Panc1 (cell line): ENCODE data around the gene NEU1. TPM values are rescaled to one million over a fixed set of nuclear protein-coding genes. Genes with fewer than 3 reads are reported as not detected.

Experiments
- ATAC-seq: fragments of 200-7000 bp; cut with Tn5 transposase; 2 replicates; pipeline ENCODE4 v1.9.1; 2020; ENCODE audit warnings: mild to moderate bottlenecking, moderate library complexity
- BruUV-seq: library from RNA; stranded (reverse); fragments of 400-500 nt; replicated peaks from 2 replicates; lab custom pipeline; 2021; lab: Mats Ljungman, UMichigan
- CTCF ChIA-PET: fragments of 300-600 bp; sonication (Branson Sonifier 250); formaldehyde crosslinking; loops from one replicate; lab custom pipeline; 2022; ENCODE audit warnings: antibody characterized with exemption; lab: Charles Lee
- POLR2A ChIA-PET: fragments of 300-600 bp; sonication (Branson Sonifier 250); formaldehyde crosslinking; loops from one replicate; lab custom pipeline; 2022; ENCODE audit warnings: antibody characterized with exemption; lab: Charles Lee
- DNase-seq: peaks from one replicate; pipeline ENCODE4 v3.0.0-alpha.2; 2010; ENCODE audit warnings: low read depth, low spot score
- H3K27ac ChIP-seq: 2 replicates; pipeline ENCODE4 v1.5.1; 2011; ENCODE audit warnings: mild to moderate bottlenecking, low read length, inconsistent platforms
- H3K27me3 ChIP-seq: fragments of 200-500 bp; sonication (Bioruptor generic); 2 replicates; pipeline ENCODE4 v1.6.0; 2014; ENCODE audit warnings: low read length, inconsistent platforms; ENCODE audit not compliant: control insufficient read depth, insufficient read depth
- H3K36me3 ChIP-seq: fragments of 200-500 bp; sonication (Bioruptor generic); 2 replicates; pipeline ENCODE4 v1.5.1; 2014; ENCODE audit warnings: inconsistent platforms, mild to moderate bottlenecking, low read length, moderate library complexity; ENCODE audit not compliant: control insufficient read depth, insufficient read depth
- H3K4me1 ChIP-seq: 2 replicates; pipeline ENCODE4 v1.5.1; 2011; ENCODE audit warnings: inconsistent platforms, mild to moderate bottlenecking, low read length, moderate library complexity; ENCODE audit not compliant: control insufficient read depth, insufficient read depth
- H3K4me3 ChIP-seq, 2 experiments: 2 replicates each; pipeline ENCODE4 v1.5.1; 2011 to 2012; ENCODE audit warnings: low read depth in 2 of 2, low read length in 2 of 2, mild to moderate bottlenecking in 2 of 2, inconsistent platforms in 1 of 2, moderate library complexity in 1 of 2
- H3K9me3 ChIP-seq: fragments of 200-500 bp; sonication (Bioruptor generic); 2 replicates; pipeline ENCODE4 v1.5.1; 2014; ENCODE audit warnings: low read depth, mild to moderate bottlenecking, inconsistent platforms, low read length, moderate library complexity; ENCODE audit not compliant: control insufficient read depth, insufficient read depth
- POLR2AphosphoS5 ChIP-seq: IDR thresholded peaks from 2 replicates; pipeline ENCODE4 v1.6.1; 2012; ENCODE audit warnings: mild to moderate bottlenecking, low read depth, low read length, moderate library complexity
- SIN3A ChIP-seq: IDR thresholded peaks from 2 replicates; pipeline ENCODE4 v1.6.1; 2012; ENCODE audit warnings: low read depth, mild to moderate bottlenecking, low read length, moderate library complexity, borderline replicate concordance; ENCODE audit not compliant: insufficient read depth
- TCF7L2 ChIP-seq: IDR thresholded peaks from 2 replicates; pipeline ENCODE4 v1.6.1; 2011; ENCODE audit warnings: mild to moderate bottlenecking, low read depth, low read length, inconsistent platforms
- in situ Hi-C: cut with HindIII; loops from 2 replicates; pipeline ENCODE4 v1.10.0; 2016; ENCODE audit warnings: low sequenced_read_pairs, low pct_unique_long_range_greater_than_20kb
- intact Hi-C: fragments of 100-400 bp; cut with micrococcal nuclease; formaldehyde crosslinking; loops from one replicate; pipeline ENCODE4 v1.10.0; 2022; ENCODE audit not compliant: unreplicated experiment
- total RNA-seq: library from RNA; stranded (reverse); gene quantifications from one replicate; pipeline ENCODE4 v1.2.1, GENCODE V29; 2021; ENCODE audit not compliant: unreplicated experiment
- TF ChIP-seq, protein P1 (sequence below), 2 experiments: IDR thresholded peaks; 2 replicates each; pipeline ENCODE4 v1.6.1; 2011 to 2012; ENCODE audit warnings: low read depth in 2 of 2, control low read depth in 1 of 2, low read length in 1 of 2, mild to moderate bottlenecking in 1 of 2, moderate library complexity in 1 of 2; ENCODE audit not compliant: insufficient read depth in 1 of 2
- TF ChIP-seq, protein P2 (sequence below): fragments of 450-650 bp; IDR thresholded peaks from 2 replicates; pipeline ENCODE4 v1.5.1; 2017; ENCODE audit warnings: mild to moderate bottlenecking

NEU1 gene
- total RNA-seq, 1 experiment from 2014 or later, result 111 TPM

DNA sequence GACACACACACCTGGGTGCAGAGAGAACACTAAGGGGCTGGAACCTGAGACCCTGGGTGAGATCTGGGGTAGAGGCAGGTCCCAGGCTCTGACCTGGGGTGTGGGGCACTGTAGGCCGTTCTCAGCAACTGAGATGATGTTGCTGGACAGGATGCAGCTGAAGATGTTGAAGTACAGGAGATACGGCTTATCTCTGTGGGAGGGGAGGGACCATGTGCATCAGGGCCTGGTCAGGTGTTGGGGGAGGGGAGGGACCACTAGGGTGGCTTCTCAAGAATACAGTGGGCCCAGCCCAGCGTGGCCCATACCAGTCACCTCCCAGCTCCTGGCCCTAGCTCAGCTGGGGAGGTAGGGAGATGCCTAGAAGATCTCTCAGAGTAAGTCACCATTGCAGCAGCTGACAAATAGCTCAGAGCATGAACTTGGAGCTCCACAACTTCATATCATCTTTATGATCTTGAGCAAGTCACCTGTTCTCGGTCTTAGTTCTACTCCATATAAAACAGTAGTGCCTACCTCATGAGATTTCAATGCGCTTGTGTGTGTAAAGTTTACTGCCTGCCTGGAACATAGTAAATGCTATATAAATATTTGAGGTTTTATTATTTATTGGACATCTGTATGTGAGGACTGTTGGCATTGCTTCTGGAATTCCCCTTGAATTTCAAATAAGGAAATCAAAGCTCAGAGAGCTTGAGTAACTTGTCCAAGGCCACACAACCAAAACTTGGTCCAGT lies 12.4 kb upstream of the NEU1 start:
- DNase-seq (no peak), ATAC-seq (0 out of 2 replicates have a peak, but pooled peaks have one; percentile 7)
- in situ Hi-C loops (no loop called here), intact Hi-C loops (no loop called here)
- no peaks in the 10 kb centered on the region for H3K36me3 ChIP-seq
- H3K4me3 ChIP-seq, result no peak overlapping the region
- no peaks in the 10 kb centered on the region for H3K9me3 ChIP-seq
- BruUV-seq, result no TSS peak
- POLR2A ChIA-PET, result interaction anchor here (0.6 kb wide), 2 partner anchors 17 to 179 kb away, joined by 3 read pairs; no protein-coding TSS in a partner anchor
- CTCF ChIA-PET, result interaction anchor here (0.6 to 1.0 kb wide), 2 partner anchors 24 to 432 kb away, joined by 3 to 9 read pairs; no protein-coding TSS in a partner anchor
- H3K27me3 ChIP-seq, result no peaks in the 10 kb centered on the region
- peak overlapping the region; percentile 67 for H3K27ac ChIP-seq
- H3K4me1 ChIP-seq, result peaks cover 45% of the 10 kb centered on the region
- TF ChIP-seq SIN3A (no peak), TCF7L2 (peak; percentile 61)

DNA sequence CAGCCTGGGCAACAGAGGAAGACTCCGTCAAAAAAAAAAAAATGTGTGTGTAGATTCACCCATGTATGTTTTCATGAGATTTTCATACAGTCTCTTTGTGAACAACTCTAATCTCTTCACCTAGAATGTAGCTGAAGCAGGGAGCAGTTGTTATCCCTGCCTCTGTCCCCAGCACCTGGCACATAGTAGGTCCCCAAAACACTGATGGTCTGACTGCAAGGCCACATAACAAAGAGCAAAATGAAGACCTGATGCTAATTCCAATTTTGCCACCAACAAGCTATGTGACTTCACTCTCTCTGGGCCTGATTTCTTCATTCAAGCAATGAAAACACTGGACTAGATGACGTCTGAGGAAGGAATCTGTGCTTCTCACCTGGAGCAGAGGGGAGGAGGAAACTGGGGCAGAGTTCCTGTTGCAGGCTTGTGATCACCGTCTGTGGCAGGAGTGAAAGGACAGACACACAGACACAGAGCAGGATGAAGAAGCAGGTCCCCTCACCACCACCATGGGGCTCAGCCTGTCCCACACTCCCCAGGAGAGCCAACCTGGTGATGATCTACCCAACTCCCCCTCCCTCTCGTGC lies 11.6 kb upstream of the NEU1 start:
- Histone ChIP-seq H3K4me1 (peaks cover 46% of the 10 kb centered on the region), H3K9me3 (no peaks in the 10 kb centered on the region), H3K36me3 (no peaks in the 10 kb centered on the region), H3K27ac (peak overlapping the region; percentile 24), H3K4me3 (no peak overlapping the region), H3K27me3 (no peaks in the 10 kb centered on the region)
- no TSS peak for BruUV-seq
- in situ Hi-C loops, result no loop called here
- intact Hi-C loops, result no loop called here
- ATAC-seq (no peak), DNase-seq (no peak)
- ChIA-PET CTCF (no interaction called here), POLR2A (no interaction called here)
- TF ChIP-seq, protein P1, sequence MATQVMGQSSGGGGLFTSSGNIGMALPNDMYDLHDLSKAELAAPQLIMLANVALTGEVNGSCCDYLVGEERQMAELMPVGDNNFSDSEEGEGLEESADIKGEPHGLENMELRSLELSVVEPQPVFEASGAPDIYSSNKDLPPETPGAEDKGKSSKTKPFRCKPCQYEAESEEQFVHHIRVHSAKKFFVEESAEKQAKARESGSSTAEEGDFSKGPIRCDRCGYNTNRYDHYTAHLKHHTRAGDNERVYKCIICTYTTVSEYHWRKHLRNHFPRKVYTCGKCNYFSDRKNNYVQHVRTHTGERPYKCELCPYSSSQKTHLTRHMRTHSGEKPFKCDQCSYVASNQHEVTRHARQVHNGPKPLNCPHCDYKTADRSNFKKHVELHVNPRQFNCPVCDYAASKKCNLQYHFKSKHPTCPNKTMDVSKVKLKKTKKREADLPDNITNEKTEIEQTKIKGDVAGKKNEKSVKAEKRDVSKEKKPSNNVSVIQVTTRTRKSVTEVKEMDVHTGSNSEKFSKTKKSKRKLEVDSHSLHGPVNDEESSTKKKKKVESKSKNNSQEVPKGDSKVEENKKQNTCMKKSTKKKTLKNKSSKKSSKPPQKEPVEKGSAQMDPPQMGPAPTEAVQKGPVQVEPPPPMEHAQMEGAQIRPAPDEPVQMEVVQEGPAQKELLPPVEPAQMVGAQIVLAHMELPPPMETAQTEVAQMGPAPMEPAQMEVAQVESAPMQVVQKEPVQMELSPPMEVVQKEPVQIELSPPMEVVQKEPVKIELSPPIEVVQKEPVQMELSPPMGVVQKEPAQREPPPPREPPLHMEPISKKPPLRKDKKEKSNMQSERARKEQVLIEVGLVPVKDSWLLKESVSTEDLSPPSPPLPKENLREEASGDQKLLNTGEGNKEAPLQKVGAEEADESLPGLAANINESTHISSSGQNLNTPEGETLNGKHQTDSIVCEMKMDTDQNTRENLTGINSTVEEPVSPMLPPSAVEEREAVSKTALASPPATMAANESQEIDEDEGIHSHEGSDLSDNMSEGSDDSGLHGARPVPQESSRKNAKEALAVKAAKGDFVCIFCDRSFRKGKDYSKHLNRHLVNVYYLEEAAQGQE (IDR thresholded peaks at IDR 0.05; ENCODE audit: insufficient read depth in 1 of 2, low read depth in 2 of 2, low read length in 1 of 2), result no peak
- TF ChIP-seq TCF7L2, result no peak
- no peak for TF ChIP-seq SIN3A
- no peak for TF ChIP-seq POLR2AphosphoS5
- TF ChIP-seq, protein P2, sequence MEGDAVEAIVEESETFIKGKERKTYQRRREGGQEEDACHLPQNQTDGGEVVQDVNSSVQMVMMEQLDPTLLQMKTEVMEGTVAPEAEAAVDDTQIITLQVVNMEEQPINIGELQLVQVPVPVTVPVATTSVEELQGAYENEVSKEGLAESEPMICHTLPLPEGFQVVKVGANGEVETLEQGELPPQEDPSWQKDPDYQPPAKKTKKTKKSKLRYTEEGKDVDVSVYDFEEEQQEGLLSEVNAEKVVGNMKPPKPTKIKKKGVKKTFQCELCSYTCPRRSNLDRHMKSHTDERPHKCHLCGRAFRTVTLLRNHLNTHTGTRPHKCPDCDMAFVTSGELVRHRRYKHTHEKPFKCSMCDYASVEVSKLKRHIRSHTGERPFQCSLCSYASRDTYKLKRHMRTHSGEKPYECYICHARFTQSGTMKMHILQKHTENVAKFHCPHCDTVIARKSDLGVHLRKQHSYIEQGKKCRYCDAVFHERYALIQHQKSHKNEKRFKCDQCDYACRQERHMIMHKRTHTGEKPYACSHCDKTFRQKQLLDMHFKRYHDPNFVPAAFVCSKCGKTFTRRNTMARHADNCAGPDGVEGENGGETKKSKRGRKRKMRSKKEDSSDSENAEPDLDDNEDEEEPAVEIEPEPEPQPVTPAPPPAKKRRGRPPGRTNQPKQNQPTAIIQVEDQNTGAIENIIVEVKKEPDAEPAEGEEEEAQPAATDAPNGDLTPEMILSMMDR, result no peak
